Measurements from ENCODE around the gene IQSEC3.
"Not testable (repeated sequence)": the region's sequence is repeated elsewhere in the genome, so short reads cannot be mapped to it uniquely, and the experiment has no call there.

Gene IQSEC3

GRCh38 chr12:179131-179884 lies 112.7 kb downstream of the IQSEC3 start:
- Histone ChIP-seq H3K9ac (no peak overlapping the region), H3K4me1 (peaks cover 35% of the 10 kb centered on the region)
- TF ChIP-seq Cebpa-rat (IDR thresholded peaks at IDR 0.05), result no peak

DNA sequence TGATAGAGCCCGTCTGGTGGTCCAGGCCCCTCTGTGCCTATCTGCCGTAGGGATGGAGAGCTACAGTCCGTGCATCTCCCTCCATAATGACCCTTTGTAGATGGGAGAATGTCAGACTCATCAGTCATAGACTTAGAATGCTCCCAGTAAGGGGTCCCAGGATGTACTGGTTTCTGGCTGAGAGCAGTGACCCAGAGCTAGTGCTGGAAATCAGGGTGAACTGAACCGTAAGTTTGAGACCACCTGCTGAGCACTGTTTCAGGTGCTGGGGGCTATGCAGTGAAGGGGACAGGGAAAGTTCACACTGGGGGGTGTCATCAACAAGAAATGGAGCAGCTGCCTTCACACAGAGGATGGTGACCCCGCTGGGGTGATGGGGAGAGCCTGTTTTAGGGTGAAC lies 113.3 kb downstream of the IQSEC3 start:
- H3K4me1 ChIP-seq, result peaks cover 35% of the 10 kb centered on the region
- no peak overlapping the region for H3K4me2 ChIP-seq
- no peak for TF ChIP-seq Cebpa-rat (IDR thresholded peaks at IDR 0.05)

More at GRCh38 chr12:179131-179884, 112.7 kb downstream of the IQSEC3 start:
- no peaks in the 10 kb centered on the region for H3K27me3 ChIP-seq
- no peak overlapping the region for H3K4me2 ChIP-seq
- H3K4me3 ChIP-seq, result no peak overlapping the region
- no peak overlapping the region for H3K27ac ChIP-seq
- no peaks in the 10 kb centered on the region for H3K9me3 ChIP-seq
- no peaks in the 10 kb centered on the region for H3K36me3 ChIP-seq
- no peaks in the 10 kb centered on the region for H4K20me1 ChIP-seq

DNA sequence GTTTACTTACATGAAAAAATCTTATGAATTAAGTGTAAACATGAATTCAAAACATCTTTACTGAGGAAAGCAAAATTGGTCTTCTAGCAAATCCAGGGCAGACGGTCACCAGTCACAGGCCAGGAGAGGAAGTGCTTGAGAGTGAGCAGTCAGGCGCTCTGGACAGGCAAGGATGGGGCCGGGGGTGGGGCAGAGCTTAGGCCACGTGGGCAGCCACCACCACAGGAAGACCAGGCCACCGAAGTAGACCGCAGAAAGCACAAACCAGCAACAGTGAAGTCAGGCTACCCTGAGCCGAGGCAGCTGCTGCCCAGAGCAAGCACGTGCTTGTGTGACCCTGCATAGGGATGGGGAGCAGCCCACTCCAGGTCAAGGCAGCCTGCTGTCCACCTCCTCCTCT lies 113.9 kb downstream of the IQSEC3 start:
- Histone ChIP-seq H4K20me1 (no peaks in the 10 kb centered on the region), H3K27ac (no peak overlapping the region), H3K4me1 (peaks cover 33% of the 10 kb centered on the region), H3K4me2 (peak overlapping the region; percentile 22; the same call in 1 of the 2 replicates), H3K4me3 (no peak overlapping the region), H3K9ac (no peak overlapping the region), H3K27me3 (no peaks in the 10 kb centered on the region), H3K9me3 (no peaks in the 10 kb centered on the region), H3K36me3 (no peaks in the 10 kb centered on the region)
- no peak for TF ChIP-seq Cebpa-rat (IDR thresholded peaks at IDR 0.05)

More for the DNA sequence above, 113.3 kb downstream of the IQSEC3 start:
- no peak overlapping the region for H3K4me3 ChIP-seq
- H3K27me3 ChIP-seq, result no peaks in the 10 kb centered on the region
- no peaks in the 10 kb centered on the region for H4K20me1 ChIP-seq
- no peaks in the 10 kb centered on the region for H3K9me3 ChIP-seq
- H3K27ac ChIP-seq, result no peak overlapping the region
- H3K36me3 ChIP-seq, result no peaks in the 10 kb centered on the region
- H3K9ac ChIP-seq, result no peak overlapping the region

DNA sequence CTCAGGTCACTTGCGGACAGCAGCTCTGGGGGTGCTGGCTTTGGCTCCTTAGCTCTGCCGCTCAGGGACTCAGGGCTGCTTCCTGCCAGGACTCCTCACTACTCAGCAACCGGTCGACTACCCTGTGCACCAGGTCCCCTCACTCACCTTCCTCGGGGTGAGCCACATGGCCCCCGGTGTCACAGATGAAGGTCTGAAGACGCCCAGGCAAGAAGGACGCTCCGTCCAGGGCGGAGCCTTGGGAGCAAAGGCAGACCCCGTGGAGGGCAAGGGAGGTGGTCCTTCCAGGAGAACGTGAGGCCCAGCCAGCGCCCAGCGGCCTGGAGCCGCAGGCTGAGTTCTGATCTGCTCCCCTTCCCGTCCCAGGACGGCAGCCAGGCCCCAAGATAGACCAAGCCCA lies 115.4 kb downstream of the IQSEC3 start:
- H3K4me1 ChIP-seq, result peaks cover 18% of the 10 kb centered on the region
- no peaks in the 10 kb centered on the region for H3K27me3 ChIP-seq
- H3K27ac ChIP-seq, result no peak overlapping the region
- H4K20me1 ChIP-seq, result no peaks in the 10 kb centered on the region
- no peak overlapping the region for H3K4me3 ChIP-seq
- TF ChIP-seq Cebpa-rat (IDR thresholded peaks at IDR 0.05), result no peak
- H3K36me3 ChIP-seq, result no peaks in the 10 kb centered on the region
- no peaks in the 10 kb centered on the region for H3K9me3 ChIP-seq
- no peak overlapping the region for H3K9ac ChIP-seq
- no peak overlapping the region for H3K4me2 ChIP-seq

DNA sequence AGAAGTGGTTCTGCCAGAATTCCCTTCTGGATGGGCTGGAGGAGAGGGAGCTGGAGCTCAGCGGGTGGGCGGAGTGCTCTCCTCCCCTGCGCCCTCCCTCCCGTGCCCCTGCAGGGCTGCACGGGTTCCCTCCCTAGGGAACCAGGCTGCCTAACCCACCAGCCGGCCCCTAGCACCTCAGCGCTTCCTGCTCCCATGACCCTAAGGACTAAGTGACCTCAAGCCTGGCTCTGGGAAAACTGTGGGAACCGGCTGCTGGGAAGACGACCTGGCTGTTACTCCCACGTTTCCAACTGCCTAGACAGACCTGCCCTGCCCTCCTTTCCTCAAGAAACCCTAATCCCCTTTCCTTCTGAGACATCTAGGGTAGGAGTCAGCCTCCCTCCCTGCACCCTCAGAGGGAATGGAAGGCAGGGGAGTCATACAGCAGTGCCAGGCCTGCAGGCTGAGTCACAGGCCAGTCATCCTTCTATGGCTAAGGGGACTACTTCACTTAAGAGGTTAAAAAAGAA lies 115.9 kb downstream of the IQSEC3 start:
- no peak for TF ChIP-seq Cebpa-rat (IDR thresholded peaks at IDR 0.05)
- H4K20me1 ChIP-seq, result no peaks in the 10 kb centered on the region
- H3K36me3 ChIP-seq, result no peaks in the 10 kb centered on the region
- H3K4me2 ChIP-seq, result no peak overlapping the region
- H3K9ac ChIP-seq, result no peak overlapping the region
- H3K27me3 ChIP-seq, result no peaks in the 10 kb centered on the region
- no peak overlapping the region for H3K27ac ChIP-seq
- peaks cover 16% of the 10 kb centered on the region for H3K4me1 ChIP-seq
- no peak overlapping the region for H3K4me3 ChIP-seq
- no peaks in the 10 kb centered on the region for H3K9me3 ChIP-seq

- H3K9ac ChIP-seq, result no peak overlapping the region
- no peak for TF ChIP-seq Cebpa-rat (IDR thresholded peaks at IDR 0.05)
- peaks cover 10% of the 10 kb centered on the region; the same call in 1 of the 2 replicates for H3K9me3 ChIP-seq
- no peaks in the 10 kb centered on the region for H3K36me3 ChIP-seq
- no peaks in the 10 kb centered on the region for H3K27me3 ChIP-seq
- no peak overlapping the region for H3K27ac ChIP-seq
- no peak overlapping the region for H3K4me3 ChIP-seq
- no peaks in the 10 kb centered on the region for H4K20me1 ChIP-seq
- peaks cover 16% of the 10 kb centered on the region for H3K4me1 ChIP-seq
- H3K4me2 ChIP-seq, result no peak overlapping the region
Observed at GRCh38 chr12:184811-185575, 118.4 kb downstream of the IQSEC3 start.

- Histone ChIP-seq H4K20me1 (no peaks in the 10 kb centered on the region), H3K9ac (no peak overlapping the region), H3K4me2 (no peak overlapping the region), H3K4me1 (peaks cover 13% of the 10 kb centered on the region), H3K36me3 (no peaks in the 10 kb centered on the region), H3K27me3 (no peaks in the 10 kb centered on the region), H3K4me3 (no peak overlapping the region), H3K9me3 (peaks cover 10% of the 10 kb centered on the region; the same call in 1 of the 2 replicates), H3K27ac (no peak overlapping the region)
- TF ChIP-seq Cebpa-rat (IDR thresholded peaks at IDR 0.05), result no peak
Observed at GRCh38 chr12:185576-185955, 119.0 kb downstream of the IQSEC3 start.

GRCh38 chr12:186006-186625 lies 119.5 kb downstream of the IQSEC3 start:
- TF ChIP-seq Cebpa-rat (IDR thresholded peaks at IDR 0.05), result no peak
- Histone ChIP-seq H3K9ac (no peak overlapping the region), H3K4me1 (0 out of 2 replicates have a peak, but pooled peaks cover 8% of the 10 kb centered on the region), H4K20me1 (no peaks in the 10 kb centered on the region), H3K9me3 (peaks cover 10% of the 10 kb centered on the region; the same call in 1 of the 2 replicates), H3K27me3 (no peaks in the 10 kb centered on the region), H3K27ac (no peak overlapping the region), H3K4me3 (no peak overlapping the region), H3K36me3 (no peaks in the 10 kb centered on the region), H3K4me2 (no peak overlapping the region)

GRCh38 chr12:187986-188909 lies 121.7 kb downstream of the IQSEC3 start:
- not testable (repeated sequence) for H4K20me1 ChIP-seq, H3K27me3 ChIP-seq, H3K36me3 ChIP-seq, H3K27ac ChIP-seq, H3K4me1 ChIP-seq, H3K4me2 ChIP-seq, H3K4me3 ChIP-seq, H3K9me3 ChIP-seq, H3K9ac ChIP-seq

Data from BLaER1 (cell line).